Measurements from ENCODE around the gene SAPCD2.

The SAPCD2 gene

DNA sequence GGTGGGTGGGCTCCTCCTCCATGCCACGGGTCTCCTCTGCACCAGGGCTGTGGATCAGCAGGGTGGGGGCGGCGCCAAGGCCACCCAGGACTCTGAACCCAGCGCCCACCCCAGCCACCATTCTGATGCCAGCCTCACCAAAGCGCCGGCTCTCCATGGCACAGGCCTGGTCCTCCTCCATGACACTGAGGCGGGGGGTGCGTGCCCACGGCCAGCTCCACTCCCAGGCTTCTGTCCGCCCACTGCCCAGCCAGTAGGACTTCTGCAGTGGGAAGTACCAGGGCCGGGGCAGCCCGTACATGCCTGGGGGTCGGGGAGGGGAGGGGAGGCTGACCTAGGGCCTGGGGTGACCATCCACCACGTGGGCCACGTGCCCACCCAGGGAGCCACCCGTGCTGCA is 53.9 kb downstream of the SAPCD2 start:
- no peak for DNase-seq

- no peak for DNase-seq
Measured at GRCh38 chr9:137015976-137016375, 54.4 kb downstream of the SAPCD2 start.

GRCh38 chr9:137015540-137015930 is 54.8 kb downstream of the SAPCD2 start:
- DNase-seq: no peak

DNA sequence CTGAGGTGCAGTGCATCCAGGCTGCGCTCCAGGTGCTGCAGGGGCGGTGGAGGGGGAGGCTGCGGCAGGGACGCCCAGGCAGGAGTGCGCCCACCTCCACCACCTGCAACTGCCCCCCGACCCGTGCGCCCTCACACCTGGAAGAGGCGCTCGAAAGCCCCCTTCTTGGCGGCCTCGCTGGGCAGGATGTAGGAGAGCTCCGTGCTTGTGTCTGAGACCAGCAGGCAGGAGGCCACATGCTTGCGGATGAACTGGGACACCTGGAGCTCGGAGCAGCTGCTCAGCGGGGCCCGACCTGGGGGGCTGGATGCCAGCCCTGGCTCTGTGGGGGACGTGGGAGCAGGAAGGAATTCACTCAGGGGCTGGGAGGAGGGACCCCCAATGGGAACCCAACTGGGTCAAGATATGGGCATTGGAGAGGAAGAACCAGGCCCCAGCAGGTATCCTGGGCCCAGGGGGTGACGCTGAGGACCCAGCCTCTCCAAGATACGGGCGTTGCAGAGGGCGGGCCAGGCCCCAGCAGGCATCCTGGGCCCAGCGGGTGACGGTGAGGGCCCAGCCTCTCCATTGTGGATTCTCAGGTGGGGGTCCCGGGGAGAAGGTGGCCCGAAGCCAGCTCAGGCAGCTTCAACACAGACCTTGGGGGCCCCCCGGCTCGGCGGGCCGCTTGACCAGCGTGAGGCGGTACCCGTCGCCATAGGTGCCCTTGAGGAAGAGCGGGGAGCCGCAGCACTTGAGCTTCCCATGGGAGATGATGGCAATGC is 55.4 kb downstream of the SAPCD2 start:
- DNase-seq: no peak

GRCh38 chr9:137014166-137014565 is 56.2 kb downstream of the SAPCD2 start:
- no peak for DNase-seq

DNA sequence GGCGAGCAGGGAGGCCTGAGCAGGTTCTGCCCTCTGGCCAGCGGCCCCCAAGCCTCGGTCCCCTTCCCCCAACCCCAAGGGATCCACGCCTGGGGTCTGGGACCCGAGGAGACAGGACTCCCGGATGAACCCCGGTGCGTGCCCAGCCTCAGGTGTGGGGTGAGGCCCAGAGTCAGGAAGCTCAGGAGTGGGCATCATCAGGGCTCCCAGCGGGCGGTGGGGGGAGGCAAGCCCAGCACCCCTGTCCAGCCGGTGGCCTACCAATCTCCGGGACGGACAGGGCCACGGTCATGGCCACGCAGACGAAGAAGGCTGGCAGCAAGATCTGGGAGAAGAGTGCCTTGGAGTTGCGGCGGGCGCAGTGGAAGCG is 56.8 kb downstream of the SAPCD2 start:
- DNase-seq: no peak

DNA sequence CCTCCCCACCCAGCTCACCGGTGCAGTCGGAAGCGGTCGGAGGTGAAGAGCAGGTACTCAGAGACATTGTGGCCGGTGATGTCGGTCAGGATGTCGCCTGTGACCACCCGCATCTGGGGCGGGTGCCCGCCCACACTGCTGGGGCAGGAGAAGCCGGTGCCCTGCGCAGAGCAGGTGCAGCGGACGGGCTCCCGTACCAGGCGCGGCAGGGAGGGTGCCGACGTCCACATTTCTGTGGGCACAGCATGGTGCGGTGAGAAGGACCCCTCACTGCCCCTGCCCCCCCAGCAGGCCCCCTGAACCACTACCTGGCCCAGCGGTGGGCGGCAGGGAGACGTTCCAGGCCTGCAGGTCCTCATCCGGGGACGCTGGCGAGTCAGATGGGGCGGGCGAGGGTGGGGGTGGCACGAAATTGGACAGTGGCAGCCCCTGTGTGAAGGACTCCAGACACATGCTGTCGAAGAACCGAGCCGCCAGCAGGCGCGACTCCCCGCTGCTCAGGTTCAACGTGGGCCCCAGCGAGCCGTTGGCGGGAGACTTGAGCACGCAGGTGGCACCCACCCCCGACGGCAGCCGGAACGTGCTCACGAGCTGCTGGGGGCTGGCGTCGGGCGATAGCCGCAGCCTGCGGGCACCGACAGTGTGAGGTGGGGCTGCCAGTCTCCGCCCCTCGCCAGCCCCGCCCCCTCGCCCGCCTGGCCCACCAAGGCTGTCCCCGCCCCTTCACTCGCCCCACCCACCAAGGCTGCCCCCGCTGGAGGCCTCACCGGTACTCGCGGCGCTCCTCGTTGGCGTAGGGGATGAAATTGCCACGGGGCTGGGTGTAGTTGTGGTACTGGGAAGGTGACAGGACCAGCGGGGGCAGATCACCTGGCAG is 57.4 kb downstream of the SAPCD2 start:
- DNase-seq: no peak
